ENCODE results near the gene BMPER.

BMPER gene

DNA sequence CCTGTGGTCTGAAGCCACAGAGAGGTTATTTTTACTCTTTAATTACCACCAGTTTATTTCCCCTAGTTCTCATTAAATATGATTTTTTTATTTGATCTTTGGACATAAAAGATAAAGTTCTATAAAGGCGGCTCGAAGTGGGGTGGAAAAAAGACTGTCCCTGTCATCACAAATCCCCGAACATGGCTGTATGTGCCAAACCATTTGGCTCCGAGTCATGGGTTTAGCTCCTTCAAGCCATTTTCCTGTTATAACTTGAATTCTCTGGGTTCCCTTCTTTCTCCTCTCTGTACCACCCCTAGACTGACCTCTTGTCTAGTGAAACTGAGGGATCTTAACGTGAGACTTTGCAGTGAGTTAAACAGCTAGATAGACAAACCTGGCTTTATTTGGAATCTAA lies 181.6 kb downstream of the BMPER start:
- in situ Hi-C loops (cut with MboI; ENCODE audit: low sequenced_read_pairs): no loop called here

DNA sequence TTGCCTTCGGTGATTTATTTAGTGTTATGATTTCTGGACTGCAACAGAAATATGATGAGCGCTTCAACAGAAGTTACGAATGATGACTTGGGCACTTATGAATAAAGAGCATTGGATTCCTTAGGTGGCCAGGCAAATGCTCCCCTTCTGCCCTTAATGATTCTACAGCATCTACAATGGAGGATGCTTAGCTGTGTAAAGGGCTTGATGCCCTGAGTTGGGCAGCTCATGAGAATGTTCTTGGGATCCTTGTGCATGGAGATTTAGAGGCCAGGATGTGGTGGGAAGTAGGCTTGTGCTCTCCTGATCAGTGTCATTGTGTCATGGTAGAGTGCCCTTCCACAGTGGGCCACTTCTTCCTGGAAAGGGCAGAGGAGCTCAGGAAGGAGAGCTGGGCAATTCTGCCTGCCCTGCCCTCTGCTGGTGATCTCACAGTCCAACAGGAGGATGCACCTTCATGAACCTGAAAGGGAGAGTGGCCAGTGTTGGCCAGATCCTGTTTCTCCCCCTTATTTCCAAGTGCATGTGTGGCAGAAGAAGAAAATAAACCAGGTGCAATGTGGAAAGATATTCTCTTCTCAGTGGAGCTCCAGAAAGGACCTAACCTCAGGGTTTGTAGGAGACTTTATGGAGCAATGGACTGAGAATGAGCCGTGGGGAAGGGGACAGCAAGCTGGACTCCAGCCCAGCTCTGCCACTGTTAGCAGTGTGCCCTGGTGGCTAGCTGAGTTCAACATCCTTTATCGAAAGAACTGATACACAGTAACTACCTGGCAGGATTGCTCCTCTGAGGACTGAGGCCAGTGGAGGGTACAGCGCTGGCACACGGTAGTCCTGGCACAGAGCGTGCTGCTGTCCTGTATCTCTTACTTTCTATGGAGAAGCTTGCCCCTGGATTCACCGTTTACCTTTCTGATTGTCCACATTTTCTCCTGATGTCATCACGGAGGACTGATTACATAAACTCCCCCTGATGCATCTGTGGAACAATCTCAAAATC lies 182.9 kb downstream of the BMPER start:
- in situ Hi-C loops (cut with MboI; ENCODE audit: low sequenced_read_pairs): no loop called here

GRCh38 chr7:34090816-34091215 lies 185.5 kb downstream of the BMPER start:
- in situ Hi-C loops (cut with MboI; ENCODE audit: low sequenced_read_pairs): no loop called here

GRCh38 chr7:34091321-34091917 lies 186.1 kb downstream of the BMPER start:
- in situ Hi-C loops (cut with MboI; ENCODE audit: low sequenced_read_pairs): no loop called here

DNA sequence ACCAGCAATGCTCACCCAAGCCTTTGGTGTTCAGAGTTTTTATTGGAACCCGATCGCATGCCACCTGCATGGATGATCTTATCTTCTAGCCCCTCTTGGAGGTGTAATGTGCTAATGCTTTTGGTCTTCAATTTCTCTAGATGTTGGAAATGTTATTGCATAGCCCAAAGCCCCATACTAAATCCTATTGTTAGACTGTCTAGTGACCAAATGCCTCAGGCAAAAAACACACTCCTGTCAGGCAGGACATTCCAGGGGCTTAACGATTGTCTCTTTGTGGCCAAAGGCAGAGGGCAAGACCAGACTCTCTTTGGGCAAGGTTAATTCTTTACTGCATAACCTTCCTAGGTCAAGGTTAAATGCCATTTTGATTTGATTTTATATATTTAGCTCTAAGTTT lies 187.9 kb downstream of the BMPER start:
- in situ Hi-C loops (cut with MboI; ENCODE audit: low sequenced_read_pairs): no loop called here

DNA sequence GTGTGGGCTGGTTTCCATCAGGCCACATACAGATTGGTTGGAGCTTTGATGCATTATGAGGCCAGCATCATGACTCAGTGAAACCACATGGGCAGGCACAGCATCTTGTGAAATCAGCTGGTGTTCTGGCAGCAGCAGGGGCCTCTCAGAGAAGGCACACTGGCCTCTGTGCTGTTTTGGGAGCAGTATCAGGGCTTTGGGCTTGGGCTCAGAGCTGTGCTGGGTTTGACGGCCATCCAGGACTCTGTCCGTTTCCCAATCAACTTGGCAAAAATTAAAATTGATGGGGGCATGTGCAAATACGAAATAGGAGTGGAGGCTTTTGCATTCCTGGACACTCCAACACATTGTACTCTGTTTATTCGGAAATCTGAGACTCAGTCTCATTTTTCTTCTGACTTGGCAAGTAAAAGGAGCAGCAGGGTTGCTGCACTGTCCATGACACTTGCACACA lies 190.9 kb downstream of the BMPER start:
- in situ Hi-C loops (cut with MboI; ENCODE audit: low sequenced_read_pairs): no loop called here

GRCh38 chr7:34096777-34097176 lies 191.4 kb downstream of the BMPER start:
- in situ Hi-C loops (cut with MboI; ENCODE audit: low sequenced_read_pairs): no loop called here

DNA sequence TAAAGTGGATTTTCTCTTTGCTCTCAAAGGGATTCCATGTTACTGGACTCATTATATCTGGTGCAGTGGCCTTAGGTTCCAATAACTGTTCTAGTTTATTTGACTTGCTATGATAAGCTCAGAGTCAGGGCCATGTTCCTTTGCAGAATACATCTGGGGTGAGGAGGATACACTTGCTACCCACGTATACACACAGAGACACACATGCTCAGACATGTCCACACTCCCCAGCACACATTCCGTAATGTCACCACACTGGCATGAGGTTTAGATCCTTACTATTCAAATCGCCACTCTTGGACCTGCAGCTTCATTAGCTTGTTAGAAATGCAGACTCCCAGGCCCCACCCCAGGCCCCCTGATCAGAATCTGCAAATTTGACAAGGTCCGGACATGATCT lies 195.3 kb downstream of the BMPER start:
- in situ Hi-C loops (cut with MboI; ENCODE audit: low sequenced_read_pairs): no loop called here

DNA sequence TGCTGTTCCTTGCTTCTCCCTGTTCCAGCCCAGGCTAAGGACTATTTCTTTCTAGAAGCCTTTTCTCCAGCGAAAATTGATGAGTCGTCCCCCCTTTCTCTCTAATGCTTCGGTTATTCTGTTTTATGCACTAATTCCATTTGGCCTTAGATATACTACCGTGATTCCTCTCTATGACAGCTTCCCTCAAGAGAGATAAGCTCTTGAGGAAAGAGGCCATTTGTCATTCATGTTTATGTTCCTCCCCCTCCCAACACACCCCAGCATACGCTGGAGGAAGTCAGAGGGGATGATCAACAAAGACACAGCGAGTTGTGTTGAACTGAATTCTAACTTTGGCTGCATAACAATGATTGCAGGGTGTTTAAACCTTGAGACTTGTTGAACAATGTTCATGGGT lies 198.8 kb downstream of the BMPER start:
- in situ Hi-C loops (cut with MboI; ENCODE audit: low sequenced_read_pairs): no loop called here

- in situ Hi-C loops (cut with MboI; ENCODE audit: low sequenced_read_pairs): no loop called here
These were observed 199.7 kb downstream of the BMPER start for GRCh38 chr7:34104992-34105391.

- in situ Hi-C loops (cut with MboI; ENCODE audit: low sequenced_read_pairs): no loop called here
These were observed 201.9 kb downstream of the BMPER start for GRCh38 chr7:34107276-34107675.

DNA sequence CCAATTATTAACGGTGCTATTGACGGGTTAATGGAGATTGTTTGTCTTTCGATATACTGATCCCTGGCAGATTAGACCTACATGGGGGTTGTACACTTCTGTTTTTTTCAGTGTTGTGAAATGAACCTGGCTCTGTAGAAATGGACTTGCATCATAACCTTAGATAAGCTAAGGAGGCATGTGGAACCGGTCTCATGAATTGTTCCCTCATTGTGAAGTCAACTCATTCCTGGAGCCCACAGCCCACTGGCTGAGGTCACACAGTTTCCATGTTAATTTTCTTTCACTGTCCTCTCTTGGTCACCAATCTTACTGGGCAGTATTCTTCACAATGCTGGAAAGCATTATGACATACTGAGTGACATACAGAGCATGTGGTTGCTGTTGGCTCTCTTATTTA lies 202.8 kb downstream of the BMPER start:
- in situ Hi-C loops (cut with MboI; ENCODE audit: low sequenced_read_pairs): no loop called here

- in situ Hi-C loops (cut with MboI; ENCODE audit: low sequenced_read_pairs): no loop called here
These were observed 204.8 kb downstream of the BMPER start for GRCh38 chr7:34109936-34110780.

GRCh38 chr7:34111031-34111430 lies 205.7 kb downstream of the BMPER start:
- in situ Hi-C loops (cut with MboI; ENCODE audit: low sequenced_read_pairs): no loop called here

DNA sequence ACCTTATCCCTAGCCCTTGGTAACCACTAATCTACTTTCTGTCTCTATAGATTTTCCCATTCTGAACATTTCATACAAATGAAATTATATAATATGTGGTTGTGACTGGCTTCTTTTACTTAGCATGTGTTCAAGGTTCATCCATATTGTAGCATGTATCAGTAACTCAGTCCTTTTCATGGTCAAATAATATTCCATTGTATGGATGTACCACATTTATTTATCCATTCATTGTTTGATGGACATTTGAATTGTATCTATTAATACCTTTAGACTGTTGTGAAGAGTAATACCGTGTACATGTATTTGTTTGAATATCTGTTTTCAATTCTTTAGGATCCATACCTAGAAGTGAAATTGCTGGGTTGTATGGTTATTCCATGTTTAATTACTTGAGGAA lies 210.2 kb downstream of the BMPER start:
- in situ Hi-C loops (cut with MboI; ENCODE audit: low sequenced_read_pairs): no loop called here

DNA sequence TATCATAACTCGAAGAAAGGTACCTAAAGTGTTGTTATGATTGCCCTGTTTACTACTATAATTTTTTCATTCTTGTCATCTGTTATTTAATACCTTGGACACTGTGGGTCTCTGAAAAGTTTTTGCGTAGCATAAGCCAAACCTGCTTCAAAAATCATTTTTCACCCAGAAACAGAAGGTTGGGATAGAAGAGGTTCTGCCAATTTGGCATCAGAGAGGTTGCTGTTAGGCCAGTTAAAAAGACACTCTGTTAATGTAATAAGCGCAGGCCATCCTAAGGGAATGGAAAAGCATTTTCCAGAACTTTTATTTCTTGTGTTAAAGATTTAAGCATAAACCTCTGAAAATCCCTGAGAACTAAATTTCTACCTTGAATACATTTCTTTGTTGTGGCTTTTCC lies 212.2 kb downstream of the BMPER start:
- in situ Hi-C loops (cut with MboI; ENCODE audit: low sequenced_read_pairs): no loop called here

GRCh38 chr7:34121366-34121765 lies 216.0 kb downstream of the BMPER start:
- in situ Hi-C loops (cut with MboI; ENCODE audit: low sequenced_read_pairs): no loop called here

DNA sequence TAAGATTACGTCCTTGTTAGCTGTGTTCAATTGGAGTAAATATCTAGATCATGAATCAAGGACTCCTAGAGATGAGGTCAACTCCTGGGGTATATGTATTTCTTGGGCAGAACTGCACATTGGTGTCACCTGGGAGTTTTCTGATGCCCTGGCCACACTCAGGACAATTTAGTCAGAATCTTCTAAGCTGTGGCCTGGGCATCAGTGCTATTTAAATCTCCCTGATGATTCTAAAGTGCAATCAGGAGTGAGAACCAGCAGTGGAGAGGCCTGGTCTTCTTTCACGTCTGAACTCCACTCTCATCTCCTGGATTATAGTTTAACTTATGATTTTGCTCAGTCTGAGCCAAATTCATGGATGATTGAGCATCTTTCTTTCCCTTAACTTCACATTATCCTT lies 218.0 kb downstream of the BMPER start:
- in situ Hi-C loops (cut with MboI; ENCODE audit: low sequenced_read_pairs): no loop called here

GRCh38 chr7:34124765-34125164 lies 219.4 kb downstream of the BMPER start:
- in situ Hi-C loops (cut with MboI; ENCODE audit: low sequenced_read_pairs): no loop called here

DNA sequence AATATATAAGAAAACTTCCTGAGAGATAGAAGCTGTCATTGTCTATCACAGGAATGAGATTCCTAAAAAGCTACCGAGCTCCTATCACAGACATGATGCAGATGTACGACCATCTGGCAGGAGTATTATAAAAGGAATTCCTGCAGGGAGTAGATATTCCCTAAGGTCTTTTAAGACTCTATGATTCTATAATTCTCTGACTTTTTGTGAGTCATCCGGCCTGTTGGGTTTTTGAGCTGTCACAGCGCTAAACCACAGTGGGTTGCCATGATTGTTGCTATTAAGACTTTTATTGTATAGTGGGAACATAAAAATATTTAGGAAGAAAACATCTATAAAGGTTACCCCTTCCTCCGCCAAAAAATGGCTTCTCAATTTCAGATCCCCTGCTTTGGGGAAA lies 223.4 kb downstream of the BMPER start:
- in situ Hi-C loops (cut with MboI; ENCODE audit: low sequenced_read_pairs): no loop called here

- in situ Hi-C loops (cut with MboI; ENCODE audit: low sequenced_read_pairs): no loop called here
These were observed 225.4 kb downstream of the BMPER start for GRCh38 chr7:34130558-34131295.

All from hTERT RPE-1 (cell line).